NCI-H2227 (cell line): ENCODE measurements around the gene APLP2.
A peak's percentile ranks its signal among the peaks of the same experiment; 100 is the strongest.

Source experiments
- DNase-seq: peaks from one replicate; lab custom pipeline; 2025; ENCODE audit not compliant: unreplicated experiment; lab: John Stamatoyannopoulos, UW

APLP2 gene

GRCh38 chr11:130118165-130118564, 48.5 kb downstream of the APLP2 start:
- DNase-seq, result no peak

DNA sequence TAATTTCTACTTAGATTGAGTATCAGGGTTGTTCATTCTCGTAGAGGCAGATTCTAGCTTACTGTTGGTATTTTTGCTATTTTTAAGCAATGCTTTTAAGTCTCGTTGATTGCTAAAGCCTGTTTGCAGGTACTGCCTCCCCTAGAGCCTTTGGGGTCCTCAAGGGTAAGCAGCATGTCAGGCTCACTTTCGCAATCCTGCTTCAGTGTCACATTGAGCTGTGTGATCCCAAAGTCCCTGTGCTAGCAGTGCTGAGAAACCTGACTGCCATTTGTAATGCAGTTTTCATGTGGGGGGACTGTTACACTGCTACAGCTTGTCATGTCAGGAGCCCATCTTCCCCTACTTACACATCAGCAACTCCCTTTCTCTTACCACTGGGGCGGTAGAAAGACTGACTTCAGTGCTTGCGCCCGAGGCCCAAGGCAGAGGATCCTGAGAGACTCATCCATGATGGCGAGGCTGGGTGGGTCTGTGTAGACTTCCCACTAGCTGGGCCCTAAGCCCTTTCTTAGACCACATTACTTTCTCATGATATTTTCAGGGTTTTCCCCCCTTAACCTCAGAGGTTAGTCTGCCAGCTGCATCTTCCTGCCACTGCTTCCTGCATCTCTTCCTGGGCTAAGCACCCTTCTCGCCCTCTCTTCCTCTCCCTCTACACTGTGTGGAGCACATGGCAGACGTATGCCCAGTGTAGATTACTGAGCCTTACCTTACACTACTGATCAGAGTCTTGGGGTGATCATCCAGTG, 49.1 kb downstream of the APLP2 start:
- DNase-seq, result no peak

- no peak for DNase-seq
These were observed 50.4 kb downstream of the APLP2 start for GRCh38 chr11:130120045-130120444.

- DNase-seq, result no peak
These were observed 51.8 kb downstream of the APLP2 start for GRCh38 chr11:130121445-130121978.

GRCh38 chr11:130122141-130122575, 52.5 kb downstream of the APLP2 start:
- no peak for DNase-seq

GRCh38 chr11:130123414-130124040, 53.8 kb downstream of the APLP2 start:
- DNase-seq, result no peak

GRCh38 chr11:130124096-130124495, 54.4 kb downstream of the APLP2 start:
- no peak for DNase-seq

DNA sequence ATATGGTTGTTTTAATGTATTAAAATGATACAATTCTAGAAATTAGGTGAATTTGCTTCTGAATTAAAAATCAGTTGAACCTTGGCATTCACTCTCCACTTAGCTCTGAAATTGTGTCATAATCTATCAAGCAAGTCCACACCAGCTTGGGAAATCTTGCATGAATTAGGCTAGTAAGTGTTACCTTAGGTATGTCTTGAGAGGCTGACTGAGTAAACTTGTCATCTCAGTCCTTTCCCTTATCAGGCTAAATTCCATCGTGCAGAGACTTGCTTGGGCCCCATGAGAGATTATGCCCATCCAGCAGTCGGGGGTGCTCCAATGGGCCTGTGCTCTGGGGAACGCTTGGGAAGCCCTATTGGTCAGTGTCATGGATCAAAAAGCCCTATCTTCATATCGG, 55.9 kb downstream of the APLP2 start:
- no peak for DNase-seq

DNA sequence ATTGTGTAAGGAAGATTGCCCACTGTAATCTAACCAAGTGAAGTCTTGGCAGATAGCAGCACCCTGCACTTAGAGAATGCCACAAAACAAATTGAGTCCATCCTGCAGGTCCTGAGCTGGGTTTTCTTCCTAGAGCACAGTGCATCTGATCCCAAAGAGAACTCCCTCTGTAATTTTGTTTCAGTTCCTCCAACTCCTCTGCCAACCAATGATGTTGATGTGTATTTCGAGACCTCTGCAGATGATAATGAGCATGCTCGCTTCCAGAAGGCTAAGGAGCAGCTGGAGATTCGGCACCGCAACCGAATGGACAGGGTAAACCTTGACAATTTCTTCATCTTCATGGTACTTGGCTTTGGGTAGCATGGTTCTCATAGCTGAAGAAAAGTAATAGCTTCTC, 56.8 kb downstream of the APLP2 start:
- DNase-seq, result no peak

- no peak for DNase-seq
These were observed 57.8 kb downstream of the APLP2 start for GRCh38 chr11:130127509-130127908.

DNA sequence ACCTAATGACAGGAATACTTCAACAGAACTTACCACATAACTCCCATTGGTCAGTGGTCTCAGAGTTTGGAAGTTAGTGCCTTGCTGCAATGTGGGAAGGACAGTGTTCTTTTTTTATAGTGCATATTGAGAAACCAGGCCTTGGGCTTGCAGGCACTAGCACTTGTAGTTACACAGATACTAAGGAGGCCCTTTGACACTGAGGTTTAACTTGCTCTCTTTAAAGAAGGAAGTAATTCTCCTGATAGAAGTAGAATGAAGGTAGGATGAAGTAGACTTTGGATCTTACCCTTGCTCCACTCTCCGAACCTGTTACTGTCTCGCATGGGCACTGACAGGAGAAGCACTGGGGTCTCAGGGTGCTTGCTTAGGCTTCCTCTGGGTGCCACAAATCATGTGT, 58.9 kb downstream of the APLP2 start:
- DNase-seq, result no peak

GRCh38 chr11:130129922-130130321, 60.2 kb downstream of the APLP2 start:
- DNase-seq, result no peak

DNA sequence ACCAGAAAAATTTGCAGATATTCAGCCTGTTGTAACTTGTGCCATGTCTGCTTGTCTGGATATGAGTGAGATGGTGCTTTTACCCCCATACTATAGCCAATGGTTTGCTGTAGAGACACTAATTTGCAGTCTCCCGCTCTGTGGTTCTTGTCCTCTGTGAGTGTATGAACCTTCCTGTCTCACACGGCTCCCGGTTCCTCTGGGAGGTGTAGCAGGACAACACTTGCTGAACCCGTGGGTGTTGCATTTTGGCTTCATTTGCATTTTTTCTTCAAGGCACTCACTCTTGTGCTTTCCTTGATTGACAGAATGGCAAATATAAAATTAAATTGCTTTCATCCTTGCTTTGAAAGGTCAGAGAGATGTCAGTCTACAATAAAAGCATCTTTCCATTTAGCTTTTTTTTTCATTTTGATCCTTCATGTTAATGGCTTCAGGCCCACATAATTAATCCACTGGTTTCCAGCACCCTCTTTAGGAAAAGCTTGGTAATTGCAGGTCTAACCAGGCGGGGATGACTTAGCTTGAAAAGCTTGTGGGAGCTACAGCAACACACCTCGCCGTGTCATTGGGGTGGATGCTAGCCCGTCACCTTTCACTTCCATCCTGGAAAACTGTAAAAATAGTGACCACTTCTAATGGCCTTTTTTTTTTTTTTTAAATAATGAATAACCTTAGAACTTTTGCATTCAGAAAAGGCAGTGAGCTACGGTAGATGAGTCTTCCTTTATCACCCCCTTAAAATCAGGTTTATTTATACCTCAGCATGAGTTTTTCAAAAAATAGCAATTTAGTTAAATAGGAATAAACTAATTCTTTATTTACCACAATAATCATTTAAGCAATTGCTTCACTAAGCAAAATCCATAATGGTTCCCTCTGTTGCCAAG, 62.5 kb downstream of the APLP2 start:
- DNase-seq, result peak; percentile 74

- DNase-seq, result no peak
These were observed 64.0 kb downstream of the APLP2 start for GRCh38 chr11:130133716-130134115.

DNA sequence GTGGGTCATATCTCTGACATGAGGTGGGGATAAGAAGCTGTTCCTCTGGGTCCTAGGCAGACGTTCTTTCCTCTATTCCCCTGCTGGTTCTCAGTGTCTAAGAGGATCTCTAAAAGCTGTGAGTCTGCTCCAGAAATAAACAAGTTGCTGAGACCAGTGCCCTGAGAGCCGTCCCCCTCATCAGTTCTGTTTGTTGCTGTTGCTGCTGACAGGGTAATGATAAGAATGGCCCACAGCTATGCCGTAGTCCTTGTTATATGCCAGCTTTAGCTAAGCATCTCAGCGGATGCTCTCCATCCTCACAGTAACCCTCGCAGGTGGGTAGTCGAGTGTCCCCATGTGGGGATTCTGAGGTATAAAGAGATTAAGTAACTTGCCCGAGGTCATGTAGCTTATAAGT, 66.4 kb downstream of the APLP2 start:
- DNase-seq, result no peak

GRCh38 chr11:130137999-130138398, 68.3 kb downstream of the APLP2 start:
- no peak for DNase-seq

DNA sequence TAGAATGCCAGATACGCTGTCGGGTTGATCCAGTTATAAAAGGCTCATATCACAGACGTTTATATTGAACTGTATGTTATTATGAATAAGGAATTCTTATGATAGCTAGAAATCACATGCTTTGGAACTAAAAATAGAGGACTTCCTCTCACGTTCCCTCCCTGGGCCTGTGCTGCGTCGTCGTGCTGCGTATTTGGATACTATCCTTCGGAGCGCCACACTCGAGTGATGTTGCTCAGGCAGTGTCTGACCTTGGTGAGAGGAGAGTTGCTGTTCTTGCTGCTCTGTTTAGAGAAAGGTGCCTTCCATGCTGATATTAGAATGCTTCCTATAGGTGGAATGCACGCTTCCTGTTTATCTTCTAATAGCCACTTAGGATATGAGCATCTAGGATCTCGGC, 69.7 kb downstream of the APLP2 start:
- no peak for DNase-seq

DNA sequence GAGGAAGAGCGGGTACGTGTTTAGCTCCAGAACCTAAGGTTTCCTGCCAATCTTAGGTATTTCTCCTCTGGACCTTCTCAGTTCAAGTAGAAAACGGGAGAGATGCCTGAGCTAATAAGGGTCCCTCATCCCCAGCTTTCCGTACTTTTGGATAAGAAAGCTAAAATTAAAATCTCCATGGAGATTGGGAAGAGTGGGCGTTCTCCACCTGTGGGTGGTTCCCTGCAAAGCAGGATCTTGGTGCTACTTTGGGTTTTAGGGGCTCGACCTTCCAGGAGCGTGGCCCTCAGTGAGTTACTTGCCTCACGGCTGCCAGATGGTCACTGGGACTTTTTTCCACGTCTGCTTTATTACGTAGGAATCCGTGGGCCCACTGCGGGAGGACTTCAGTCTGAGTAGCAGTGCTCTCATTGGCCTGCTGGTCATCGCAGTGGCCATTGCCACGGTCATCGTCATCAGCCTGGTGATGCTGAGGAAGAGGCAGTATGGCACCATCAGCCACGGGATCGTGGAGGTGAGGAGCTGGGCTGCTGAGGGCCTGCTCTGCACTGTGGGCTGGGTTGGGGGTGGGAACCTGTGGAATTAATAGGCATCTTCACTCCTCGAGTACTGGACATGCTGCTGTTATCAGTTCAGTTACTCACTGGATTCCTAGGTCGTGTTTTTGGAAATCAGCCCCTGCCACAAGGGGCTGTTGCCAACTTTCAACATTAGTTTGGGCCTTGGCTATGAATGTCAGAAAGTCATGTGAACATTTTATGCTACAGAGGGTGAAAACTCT, 72.1 kb downstream of the APLP2 start:
- no peak for DNase-seq

DNA sequence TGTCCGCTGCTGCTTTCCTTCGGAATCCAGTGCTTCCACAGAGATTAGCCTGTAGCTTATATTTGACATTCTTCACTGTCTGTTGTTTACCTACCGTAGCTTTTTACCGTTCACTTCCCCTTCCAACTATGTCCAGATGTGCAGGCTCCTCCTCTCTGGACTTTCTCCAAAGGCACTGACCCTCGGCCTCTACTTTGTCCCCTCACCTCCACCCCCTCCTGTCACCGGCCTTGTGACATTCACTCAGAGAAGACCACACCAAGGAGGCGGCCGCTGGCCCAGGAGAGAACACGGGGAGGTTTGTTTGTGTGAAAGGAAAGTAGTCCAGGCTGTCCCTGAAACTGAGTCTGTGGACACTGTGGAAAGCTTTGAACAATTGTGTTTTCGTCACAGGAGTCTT, 74.4 kb downstream of the APLP2 start:
- no peak for DNase-seq

DNA sequence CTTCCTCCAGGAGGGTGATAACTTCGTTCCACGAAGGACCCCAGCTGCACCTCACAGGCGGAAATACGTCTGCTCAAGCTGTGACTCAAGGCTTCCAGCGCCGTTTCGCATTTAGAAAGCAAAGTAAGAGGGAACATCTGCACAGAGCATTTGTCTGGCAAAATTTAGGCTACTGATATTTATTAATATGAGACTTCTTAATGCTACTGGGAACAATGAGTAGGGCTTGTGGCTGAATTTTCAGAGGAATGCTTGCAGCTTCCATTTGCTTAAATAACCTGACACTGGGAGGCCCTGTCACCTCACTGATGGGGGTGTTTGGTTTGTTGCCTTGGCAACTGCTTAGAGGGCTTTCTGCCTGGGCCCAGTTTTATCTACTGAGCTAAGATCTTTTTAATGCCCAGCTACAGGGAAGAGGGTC, 75.2 kb downstream of the APLP2 start:
- DNase-seq, result peak; percentile 65
